NCI-H187 treated with DMSO at 0.1 percent for 48 hours (cell line): Measurements from ENCODE around the gene USP17L18.
"Not testable (repeated sequence)": the region's sequence is repeated elsewhere in the genome, so short reads cannot be mapped to it uniquely, and the experiment has no call there.

Source experiments
- DNase-seq: peaks from one replicate; lab custom pipeline; 2025; lab: John Stamatoyannopoulos, UW

USP17L18 gene, protein sequence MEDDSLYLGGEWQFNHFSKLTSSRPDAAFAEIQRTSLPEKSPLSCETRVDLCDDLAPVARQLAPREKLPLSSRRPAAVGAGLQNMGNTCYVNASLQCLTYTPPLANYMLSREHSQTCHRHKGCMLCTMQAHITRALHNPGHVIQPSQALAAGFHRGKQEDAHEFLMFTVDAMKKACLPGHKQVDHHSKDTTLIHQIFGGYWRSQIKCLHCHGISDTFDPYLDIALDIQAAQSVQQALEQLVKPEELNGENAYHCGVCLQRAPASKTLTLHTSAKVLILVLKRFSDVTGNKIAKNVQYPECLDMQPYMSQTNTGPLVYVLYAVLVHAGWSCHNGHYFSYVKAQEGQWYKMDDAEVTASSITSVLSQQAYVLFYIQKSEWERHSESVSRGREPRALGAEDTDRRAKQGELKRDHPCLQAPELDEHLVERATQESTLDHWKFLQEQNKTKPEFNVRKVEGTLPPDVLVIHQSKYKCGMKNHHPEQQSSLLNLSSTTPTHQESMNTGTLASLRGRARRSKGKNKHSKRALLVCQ

DNA sequence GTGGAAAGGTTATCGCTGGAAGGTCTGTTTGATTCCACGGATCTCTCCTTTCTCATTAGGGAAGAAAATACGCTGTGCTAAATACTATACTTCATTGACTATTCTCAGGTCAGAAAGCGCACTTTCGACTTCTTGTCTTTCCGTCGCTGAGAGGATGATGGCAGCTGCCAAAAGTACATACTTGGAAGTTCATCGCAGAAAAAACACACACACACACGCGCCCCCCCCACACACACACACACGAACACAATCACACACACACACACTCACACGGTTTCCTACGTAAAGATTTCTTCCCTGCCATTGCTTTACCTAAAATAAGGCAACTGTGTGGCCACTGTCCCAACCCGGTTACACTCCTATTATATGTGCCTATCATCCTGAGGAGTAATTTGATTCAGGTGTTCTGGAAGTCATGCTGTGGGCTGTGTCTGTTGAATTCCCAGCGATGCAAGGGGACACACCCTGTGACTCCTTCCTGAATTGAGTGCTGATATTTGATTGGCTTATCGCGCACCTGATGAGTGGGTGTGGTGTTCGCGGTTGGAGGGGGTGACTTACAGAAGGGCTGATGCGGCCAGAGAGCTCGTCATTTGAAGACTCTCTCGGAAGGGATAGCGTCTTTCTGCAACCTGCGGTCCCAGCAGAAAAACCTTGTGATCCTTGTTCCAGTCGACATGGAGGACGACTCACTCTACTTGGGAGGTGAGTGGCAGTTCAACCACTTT, at the start of gene USP17L18:
TSS of gene USP17L18 (plus strand) at position 678 of the 728 bp plus-strand sequence. CDS start at position 678, 0 bp downstream.
- DNase-seq: not testable (repeated sequence)

GRCh38 chr4:9210357-9210756, 38.1 kb upstream of the USP17L18 start, which contains the start of gene USP17L10:
Gene USP17L10 (plus strand): TSS chr4:9210657. CDS start chr4:9210657, 0 bp downstream.
- not testable (repeated sequence) for DNase-seq

GRCh38 chr4:9214701-9215100, 33.7 kb upstream of the USP17L18 start:
- not testable (repeated sequence) for DNase-seq

GRCh38 chr4:9215105-9215504, 33.3 kb upstream of the USP17L18 start, which contains the start of gene USP17L11:
Gene USP17L11 (plus strand): TSS chr4:9215405. CDS start chr4:9215405, 0 bp downstream.
- not testable (repeated sequence) for DNase-seq

GRCh38 chr4:9219852-9220251, 28.6 kb upstream of the USP17L18 start, which contains the start of gene USP17L12:
Gene USP17L12 (plus strand): TSS chr4:9220152. CDS start chr4:9220152, 0 bp downstream.
- not testable (repeated sequence) for DNase-seq

DNA sequence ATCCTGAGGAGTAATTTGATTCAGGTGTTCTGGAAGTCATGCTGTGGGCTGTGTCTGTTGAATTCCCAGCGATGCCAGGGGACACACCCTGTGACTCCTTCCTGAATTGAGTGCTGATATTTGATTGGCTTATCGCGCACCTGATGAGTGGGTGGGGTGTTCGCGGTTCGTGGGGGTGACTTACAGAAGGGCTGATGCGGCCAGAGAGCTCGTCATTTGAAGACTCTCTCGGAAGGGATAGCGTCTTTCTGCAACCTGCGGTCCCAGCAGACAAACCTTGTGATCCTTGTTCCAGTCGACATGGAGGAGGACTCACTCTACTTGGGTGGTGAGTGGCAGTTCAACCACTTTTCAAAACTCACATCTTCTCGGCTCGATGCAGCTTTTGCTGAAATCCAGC, 23.8 kb upstream of the USP17L18 start, which contains the start of gene USP17L13:
TSS of gene USP17L13 (plus strand) at position 301 of the 400 bp plus-strand sequence. CDS start at position 301, 0 bp downstream.
- not testable (repeated sequence) for DNase-seq

GRCh38 chr4:9230249-9230648, 18.2 kb upstream of the USP17L18 start:
- not testable (repeated sequence) for DNase-seq

- not testable (repeated sequence) for DNase-seq
These were observed 14.3 kb upstream of the USP17L18 start, which contains the start of gene USP17L15 for GRCh38 chr4:9234085-9234484. Gene USP17L15 (plus strand): TSS chr4:9234385. CDS start chr4:9234385, 0 bp downstream.

GRCh38 chr4:9238461-9238860, 10.0 kb upstream of the USP17L18 start:
- DNase-seq: not testable (repeated sequence)

- DNase-seq: not testable (repeated sequence)
These were observed 4.9 kb upstream of the USP17L18 start, which contains the start of gene USP17L17 for GRCh38 chr4:9243579-9243978. Gene USP17L17 (plus strand): TSS chr4:9243879. CDS start chr4:9243879, 0 bp downstream.

GRCh38 chr4:9253078-9253477, 4.6 kb downstream of the USP17L18 start, which contains the start of gene USP17L19:
Gene USP17L19 (plus strand): TSS chr4:9253378. CDS start chr4:9253378, 0 bp downstream.
- not testable (repeated sequence) for DNase-seq

DNA sequence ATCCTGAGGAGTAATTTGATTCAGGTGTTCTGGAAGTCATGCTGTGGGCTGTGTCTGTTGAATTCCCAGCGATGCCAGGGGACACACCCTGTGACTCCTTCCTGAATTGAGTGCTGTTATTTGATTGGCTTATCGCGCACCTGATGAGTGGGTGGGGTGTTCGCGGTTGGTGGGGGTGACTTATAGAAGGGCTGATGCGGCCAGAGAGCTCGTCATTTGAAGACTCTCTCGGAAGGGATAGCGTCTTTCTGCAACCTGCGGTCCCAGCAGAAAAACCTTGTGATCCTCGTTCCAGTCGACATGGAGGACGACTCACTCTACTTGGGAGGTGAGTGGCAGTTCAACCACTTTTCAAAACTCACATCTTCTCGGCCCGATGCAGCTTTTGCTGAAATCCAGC, 9.4 kb downstream of the USP17L18 start, which contains the start of gene USP17L20:
TSS of gene USP17L20 (plus strand) at position 301 of the 400 bp plus-strand sequence. CDS start at position 301, 0 bp downstream.
- DNase-seq: not testable (repeated sequence)

DNA sequence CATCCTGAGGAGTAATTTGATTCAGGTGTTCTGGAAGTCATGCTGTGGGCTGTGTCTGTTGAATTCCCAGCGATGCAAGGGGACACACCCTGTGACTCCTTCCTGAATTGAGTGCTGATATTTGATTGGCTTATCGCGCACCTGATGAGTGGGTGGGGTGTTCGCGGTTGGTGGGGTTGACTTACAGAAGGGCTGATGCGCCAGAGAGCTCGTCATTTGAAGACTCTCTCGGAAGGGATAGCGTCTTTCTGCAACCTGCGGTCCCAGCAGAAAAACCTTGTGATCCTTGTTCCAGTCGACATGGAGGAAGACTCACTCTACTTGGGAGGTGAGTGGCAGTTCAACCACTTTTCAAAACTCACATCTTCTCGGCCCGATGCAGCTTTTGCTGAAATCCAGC, 14.1 kb downstream of the USP17L18 start, which contains the start of gene USP17L21:
TSS of gene USP17L21 (plus strand) at position 301 of the 400 bp plus-strand sequence. CDS start at position 301, 0 bp downstream.
- DNase-seq: not testable (repeated sequence)

DNA sequence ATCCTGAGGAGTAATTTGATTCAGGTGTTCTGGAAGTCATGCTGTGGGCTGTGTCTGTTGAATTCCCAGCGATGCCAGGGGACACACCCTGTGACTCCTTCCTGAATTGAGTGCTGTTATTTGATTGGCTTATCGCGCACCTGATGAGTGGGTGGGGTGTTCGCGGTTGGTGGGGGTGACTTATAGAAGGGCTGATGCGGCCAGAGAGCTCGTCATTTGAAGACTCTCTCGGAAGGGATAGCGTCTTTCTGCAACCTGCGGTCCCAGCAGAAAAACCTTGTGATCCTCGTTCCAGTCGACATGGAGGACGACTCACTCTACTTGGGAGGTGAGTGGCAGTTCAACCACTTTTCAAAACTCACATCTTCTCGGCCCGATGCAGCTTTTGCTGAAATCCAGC, 18.9 kb downstream of the USP17L18 start, which contains the start of gene USP17L22:
TSS of gene USP17L22 (plus strand) at position 301 of the 400 bp plus-strand sequence. CDS start at position 301, 0 bp downstream.
- DNase-seq: not testable (repeated sequence)

DNA sequence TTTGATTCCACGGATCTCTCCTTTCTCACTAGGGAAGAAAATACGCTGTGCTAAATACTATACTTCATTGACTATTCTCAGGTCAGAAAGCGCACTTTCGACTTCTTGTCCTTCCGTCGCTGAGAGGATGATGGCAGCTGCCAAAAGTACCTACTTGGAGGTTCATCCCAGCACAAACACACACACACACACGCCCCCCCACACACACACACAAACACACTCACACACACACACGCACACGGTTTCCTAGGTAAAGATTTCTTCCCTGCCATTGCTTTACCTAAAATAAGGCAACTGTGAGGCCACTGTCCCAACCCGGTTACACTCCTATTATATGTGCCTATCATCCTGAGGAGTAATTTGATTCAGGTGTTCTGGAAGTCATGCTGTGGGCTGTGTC, 23.3 kb downstream of the USP17L18 start:
- not testable (repeated sequence) for DNase-seq
